ENCODE data around the gene DNM3.

The DNM3 gene

DNA sequence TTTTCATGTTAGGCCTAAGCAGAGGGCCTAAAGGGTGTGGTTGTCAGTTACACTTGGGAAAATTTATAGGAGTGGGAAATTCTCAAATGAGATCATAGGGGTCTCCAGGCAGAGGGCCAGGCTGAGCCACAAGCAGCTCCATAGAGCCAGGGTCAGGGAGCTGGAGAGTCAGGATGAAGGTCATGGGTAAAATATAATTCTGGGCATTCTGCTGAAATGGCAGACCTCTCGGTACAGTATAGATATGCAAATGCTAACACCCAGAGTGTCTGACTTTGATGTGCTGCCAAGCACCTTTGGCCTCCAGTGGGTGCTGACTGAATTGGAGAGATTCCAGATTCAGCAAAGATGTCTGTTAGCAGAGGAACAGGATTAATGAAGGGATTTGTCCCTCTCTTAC, 40.1 kb downstream of the DNM3 start:
- H3K4me3 ChIP-seq (ENCODE audit: insufficient read depth in 1 of 2, low read depth in 1 of 2, low read length in 2 of 2): no peak overlapping the region
- no peak overlapping the region for H3K4me2 ChIP-seq (ENCODE audit: low read length, poor library complexity, severe bottlenecking)
- no peak overlapping the region for H4K91ac ChIP-seq (ENCODE audit: low read length)
- H2BK5ac ChIP-seq (ENCODE audit: low read depth, low read length, poor library complexity, severe bottlenecking): no peak overlapping the region
- H3K4me1 ChIP-seq (ENCODE audit: control insufficient read depth, insufficient read depth, low read depth, low read length): peaks cover 2% of the 10 kb centered on the region
- no peak overlapping the region for H3K23ac ChIP-seq (ENCODE audit: low read length in 2 of 2)
- H2AFZ ChIP-seq (ENCODE audit: low read depth, low read length): no peak overlapping the region
- no peak for DNase-seq
- H2BK12ac ChIP-seq (ENCODE audit: low read length in 2 of 2): no peak overlapping the region
- no peaks in the 10 kb centered on the region for H3K9me3 ChIP-seq (ENCODE audit: control insufficient read depth, low read length)
- no peak overlapping the region for H3K27ac ChIP-seq (ENCODE audit: low read length, poor library complexity, severe bottlenecking)
- no peaks in the 10 kb centered on the region for H3K27me3 ChIP-seq (ENCODE audit: control insufficient read depth in 1 of 2, insufficient read depth in 1 of 2, low read length in 2 of 2)
- no peak overlapping the region for H4K8ac ChIP-seq (ENCODE audit: low read length)
- whole genome bisulfite sequencing: 65% methylated on average over 1 of the region's 1 CpG
- H3K18ac ChIP-seq (ENCODE audit: low read depth in 1 of 2, low read length in 2 of 2): no peak overlapping the region
- no peak overlapping the region for H3K14ac ChIP-seq (ENCODE audit: low read length in 2 of 2)
- no peak overlapping the region for H3K9ac ChIP-seq (ENCODE audit: low read length)
- no peaks in the 10 kb centered on the region for H3K36me3 ChIP-seq (ENCODE audit: control insufficient read depth in 1 of 2, insufficient read depth in 2 of 2, low read depth in 1 of 2, low read length in 2 of 2)
- peaks cover 3% of the 10 kb centered on the region for H3K79me1 ChIP-seq (replicated peaks; ENCODE audit: low read length, poor library complexity, severe bottlenecking)
- H2BK15ac ChIP-seq (ENCODE audit: low read depth, poor library complexity, severe bottlenecking): no peak overlapping the region
- no peak overlapping the region for H2AK5ac ChIP-seq (ENCODE audit: low read length, severe bottlenecking)
- no peak overlapping the region for H2BK120ac ChIP-seq (ENCODE audit: low read depth, low read length)
- no peak overlapping the region for H3K4ac ChIP-seq (ENCODE audit: low read depth in 1 of 2, low read length in 2 of 2)

DNA sequence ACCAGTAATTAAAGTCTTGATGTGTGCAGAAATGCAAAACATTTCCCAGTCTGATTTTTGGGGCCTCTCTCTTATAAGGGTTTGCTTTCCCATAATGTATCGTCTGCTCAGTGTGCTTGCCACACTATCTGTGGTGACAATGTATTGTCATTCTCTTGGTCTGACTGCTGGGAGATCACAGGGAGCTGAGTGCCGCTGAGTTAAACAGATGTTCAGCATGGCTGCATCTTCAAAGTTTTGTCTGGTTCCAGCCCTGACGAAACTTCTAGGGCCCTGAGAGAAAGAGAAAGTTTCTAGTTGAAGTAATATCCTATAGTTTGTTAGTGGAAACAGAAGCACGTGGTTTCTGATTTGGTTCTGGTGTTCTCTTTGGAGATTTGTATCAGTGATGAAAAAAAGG, 42.6 kb downstream of the DNM3 start:
- Histone ChIP-seq H3K4ac (ENCODE audit: low read depth in 1 of 2, low read length in 2 of 2) (no peak overlapping the region), H3K79me1 (replicated peaks; ENCODE audit: low read length, poor library complexity, severe bottlenecking) (peaks cover 3% of the 10 kb centered on the region), H3K4me3 (ENCODE audit: insufficient read depth in 1 of 2, low read depth in 1 of 2, low read length in 2 of 2) (no peak overlapping the region), H3K9ac (ENCODE audit: low read length) (no peak overlapping the region), H3K36me3 (ENCODE audit: control insufficient read depth in 1 of 2, insufficient read depth in 2 of 2, low read depth in 1 of 2, low read length in 2 of 2) (no peaks in the 10 kb centered on the region), H3K9me3 (ENCODE audit: control insufficient read depth, low read length) (no peaks in the 10 kb centered on the region), H4K8ac (ENCODE audit: low read length) (no peak overlapping the region), H3K27ac (ENCODE audit: low read length, poor library complexity, severe bottlenecking) (no peak overlapping the region), H2BK5ac (ENCODE audit: low read depth, low read length, poor library complexity, severe bottlenecking) (no peak overlapping the region), H4K91ac (ENCODE audit: low read length) (no peak overlapping the region), H3K14ac (ENCODE audit: low read length in 2 of 2) (no peak overlapping the region), H2AFZ (ENCODE audit: low read depth, low read length) (no peak overlapping the region), H2AK5ac (ENCODE audit: low read length, severe bottlenecking) (no peak overlapping the region), H2BK120ac (ENCODE audit: low read depth, low read length) (no peak overlapping the region), H3K4me2 (ENCODE audit: low read length, poor library complexity, severe bottlenecking) (no peak overlapping the region), H3K23ac (ENCODE audit: low read length in 2 of 2) (no peak overlapping the region), H3K4me1 (ENCODE audit: control insufficient read depth, insufficient read depth, low read depth, low read length) (peaks cover 2% of the 10 kb centered on the region), H3K18ac (ENCODE audit: low read depth in 1 of 2, low read length in 2 of 2) (no peak overlapping the region), H2BK15ac (ENCODE audit: low read depth, poor library complexity, severe bottlenecking) (no peak overlapping the region), H3K27me3 (ENCODE audit: control insufficient read depth in 1 of 2, insufficient read depth in 1 of 2, low read length in 2 of 2) (no peaks in the 10 kb centered on the region), H2BK12ac (ENCODE audit: low read length in 2 of 2) (no peak overlapping the region)
- no peak for DNase-seq
- 74% methylated on average over 4 of the region's 4 CpGs for WGBS

DNA sequence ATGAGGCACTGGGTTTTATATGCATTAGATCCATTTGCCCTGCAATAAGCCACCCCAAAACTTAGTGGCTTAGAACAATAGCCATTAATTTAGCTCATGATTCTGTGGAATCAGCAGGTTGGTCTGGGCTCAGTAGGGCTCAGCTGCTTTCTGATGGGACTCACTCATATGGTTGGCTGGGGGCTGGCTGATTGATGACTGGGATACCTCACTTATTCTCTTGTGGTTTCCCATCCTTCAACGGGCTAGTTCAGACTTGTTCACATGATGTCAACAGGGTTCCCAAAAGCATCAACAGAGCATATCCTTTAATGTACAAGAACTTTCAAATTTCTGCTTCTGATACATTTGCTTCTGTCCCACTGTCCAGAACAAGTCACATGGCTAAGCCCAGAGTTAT, 43.2 kb downstream of the DNM3 start:
- 100% methylated on average over 1 of the region's 1 CpG for WGBS

DNA sequence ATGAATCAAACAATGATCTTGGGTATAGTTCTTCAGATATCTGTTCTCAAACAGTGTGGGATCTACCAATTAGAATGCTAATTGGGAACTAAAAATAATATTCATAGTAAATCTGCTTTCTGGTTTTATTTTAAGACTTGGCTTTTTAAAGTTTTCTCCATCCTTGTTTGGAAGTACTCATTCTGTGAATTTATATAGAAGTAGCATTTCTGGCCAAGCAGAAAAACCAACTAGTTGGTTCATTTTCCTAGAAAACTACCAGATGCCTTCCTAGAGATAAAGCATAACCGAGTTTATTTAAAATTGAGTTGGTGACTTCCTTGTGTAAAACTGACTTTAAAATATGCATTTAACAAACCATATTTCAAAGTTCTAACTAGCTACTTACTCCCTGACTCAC, 48.8 kb downstream of the DNM3 start:
- Histone ChIP-seq H2BK5ac (ENCODE audit: low read depth, low read length, poor library complexity, severe bottlenecking) (no peak overlapping the region), H3K4me2 (ENCODE audit: low read length, poor library complexity, severe bottlenecking) (no peak overlapping the region), H2AFZ (ENCODE audit: low read depth, low read length) (no peak overlapping the region), H3K27ac (ENCODE audit: low read length, poor library complexity, severe bottlenecking) (no peak overlapping the region), H3K9ac (ENCODE audit: low read length) (no peak overlapping the region), H3K18ac (ENCODE audit: low read depth in 1 of 2, low read length in 2 of 2) (no peak overlapping the region), H3K9me3 (ENCODE audit: control insufficient read depth, low read length) (no peaks in the 10 kb centered on the region), H4K91ac (ENCODE audit: low read length) (no peak overlapping the region), H3K23ac (ENCODE audit: low read length in 2 of 2) (no peak overlapping the region), H2BK120ac (ENCODE audit: low read depth, low read length) (no peak overlapping the region), H3K27me3 (ENCODE audit: control insufficient read depth in 1 of 2, insufficient read depth in 1 of 2, low read length in 2 of 2) (no peaks in the 10 kb centered on the region), H2AK5ac (ENCODE audit: low read length, severe bottlenecking) (no peak overlapping the region), H2BK12ac (ENCODE audit: low read length in 2 of 2) (no peak overlapping the region), H3K4ac (ENCODE audit: low read depth in 1 of 2, low read length in 2 of 2) (no peak overlapping the region), H3K36me3 (ENCODE audit: control insufficient read depth in 1 of 2, insufficient read depth in 2 of 2, low read depth in 1 of 2, low read length in 2 of 2) (no peaks in the 10 kb centered on the region), H3K4me1 (ENCODE audit: control insufficient read depth, insufficient read depth, low read depth, low read length) (no peaks in the 10 kb centered on the region), H2BK15ac (ENCODE audit: low read depth, poor library complexity, severe bottlenecking) (no peak overlapping the region), H4K8ac (ENCODE audit: low read length) (no peak overlapping the region), H3K4me3 (ENCODE audit: insufficient read depth in 1 of 2, low read depth in 1 of 2, low read length in 2 of 2) (no peak overlapping the region), H3K14ac (ENCODE audit: low read length in 2 of 2) (no peak overlapping the region), H3K79me1 (replicated peaks; ENCODE audit: low read length, poor library complexity, severe bottlenecking) (peaks cover 3% of the 10 kb centered on the region)
- WGBS: no CpG with 5 or more reads among the region's 1 CpG
- no peak for DNase-seq

More for the DNA sequence above, 43.2 kb downstream of the DNM3 start:
- no peak overlapping the region for H2AK5ac ChIP-seq (ENCODE audit: low read length, severe bottlenecking)
- no peak overlapping the region for H3K23ac ChIP-seq (ENCODE audit: low read length in 2 of 2)
- no peak overlapping the region for H4K8ac ChIP-seq (ENCODE audit: low read length)
- H3K4ac ChIP-seq (ENCODE audit: low read depth in 1 of 2, low read length in 2 of 2): no peak overlapping the region
- H3K27me3 ChIP-seq (ENCODE audit: control insufficient read depth in 1 of 2, insufficient read depth in 1 of 2, low read length in 2 of 2): no peaks in the 10 kb centered on the region
- H2BK120ac ChIP-seq (ENCODE audit: low read depth, low read length): no peak overlapping the region
- H2BK5ac ChIP-seq (ENCODE audit: low read depth, low read length, poor library complexity, severe bottlenecking): no peak overlapping the region
- H3K18ac ChIP-seq (ENCODE audit: low read depth in 1 of 2, low read length in 2 of 2): no peak overlapping the region
- no peak overlapping the region for H3K27ac ChIP-seq (ENCODE audit: low read length, poor library complexity, severe bottlenecking)
- H3K9me3 ChIP-seq (ENCODE audit: control insufficient read depth, low read length): no peaks in the 10 kb centered on the region
- H2BK12ac ChIP-seq (ENCODE audit: low read length in 2 of 2): no peak overlapping the region
- no peak overlapping the region for H2AFZ ChIP-seq (ENCODE audit: low read depth, low read length)
- no peak for DNase-seq
- H3K79me1 ChIP-seq (replicated peaks; ENCODE audit: low read length, poor library complexity, severe bottlenecking): peaks cover 3% of the 10 kb centered on the region
- no peak overlapping the region for H3K4me2 ChIP-seq (ENCODE audit: low read length, poor library complexity, severe bottlenecking)
- no peaks in the 10 kb centered on the region for H3K36me3 ChIP-seq (ENCODE audit: control insufficient read depth in 1 of 2, insufficient read depth in 2 of 2, low read depth in 1 of 2, low read length in 2 of 2)
- H3K4me1 ChIP-seq (ENCODE audit: control insufficient read depth, insufficient read depth, low read depth, low read length): peaks cover 2% of the 10 kb centered on the region
- H3K4me3 ChIP-seq (ENCODE audit: insufficient read depth in 1 of 2, low read depth in 1 of 2, low read length in 2 of 2): no peak overlapping the region
- no peak overlapping the region for H4K91ac ChIP-seq (ENCODE audit: low read length)
- no peak overlapping the region for H2BK15ac ChIP-seq (ENCODE audit: low read depth, poor library complexity, severe bottlenecking)
- no peak overlapping the region for H3K9ac ChIP-seq (ENCODE audit: low read length)
- H3K14ac ChIP-seq (ENCODE audit: low read length in 2 of 2): no peak overlapping the region
